Activated CD4-positive, CD25-positive, alpha-beta regulatory T cell (primary cell): Measurements from ENCODE around the gene ESYT3.
"Not testable (repeated sequence)": the region's sequence is repeated elsewhere in the genome, so short reads cannot be mapped to it uniquely, and the experiment has no call there.

Source experiments
- DNase-seq, 4 experiments: peaks; one replicate each; lab custom pipeline; 2025; lab: John Stamatoyannopoulos, UW

The ESYT3 gene

GRCh38 chr3:138443091-138443490, 8.7 kb downstream of the ESYT3 start:
- no peak for DNase-seq

- no peak for DNase-seq
Observed at GRCh38 chr3:138443521-138444503, 9.4 kb downstream of the ESYT3 start.

GRCh38 chr3:138445236-138445635, 10.8 kb downstream of the ESYT3 start:
- DNase-seq, result no peak

GRCh38 chr3:138445654-138446053, 11.2 kb downstream of the ESYT3 start:
- DNase-seq, result no peak

- no peak for DNase-seq
Observed at GRCh38 chr3:138448631-138449030, 14.2 kb downstream of the ESYT3 start.

- no peak for DNase-seq
Observed at GRCh38 chr3:138449490-138449889, 15.1 kb downstream of the ESYT3 start.

- DNase-seq, result no peak
Observed at GRCh38 chr3:138450181-138450580, 15.8 kb downstream of the ESYT3 start.

- DNase-seq, result no peak
Observed at GRCh38 chr3:138450704-138451424, 16.4 kb downstream of the ESYT3 start.

GRCh38 chr3:138451595-138452162, 17.3 kb downstream of the ESYT3 start:
- no peak for DNase-seq

GRCh38 chr3:138452436-138452835, 18.0 kb downstream of the ESYT3 start:
- no peak for DNase-seq

- not testable (repeated sequence) for DNase-seq
Observed at GRCh38 chr3:138453940-138454339, 19.5 kb downstream of the ESYT3 start.

- no peak for DNase-seq
Observed at GRCh38 chr3:138455801-138456716, 21.6 kb downstream of the ESYT3 start.

GRCh38 chr3:138456961-138457862, 22.8 kb downstream of the ESYT3 start:
- DNase-seq, result no peak

- no peak for DNase-seq
Observed at GRCh38 chr3:138457863-138458735, 23.7 kb downstream of the ESYT3 start.

GRCh38 chr3:138458774-138459499, 24.5 kb downstream of the ESYT3 start:
- DNase-seq, result no peak

- DNase-seq, result no peak
Observed at GRCh38 chr3:138459619-138460535, 25.5 kb downstream of the ESYT3 start.

- no peak for DNase-seq
Observed at GRCh38 chr3:138460536-138461205, 26.3 kb downstream of the ESYT3 start.
